ENCODE data around the gene METRN.
"Not testable (repeated sequence)": the region's sequence is repeated elsewhere in the genome, so short reads cannot be mapped to it uniquely, and the experiment has no call there.

The METRN gene

DNA sequence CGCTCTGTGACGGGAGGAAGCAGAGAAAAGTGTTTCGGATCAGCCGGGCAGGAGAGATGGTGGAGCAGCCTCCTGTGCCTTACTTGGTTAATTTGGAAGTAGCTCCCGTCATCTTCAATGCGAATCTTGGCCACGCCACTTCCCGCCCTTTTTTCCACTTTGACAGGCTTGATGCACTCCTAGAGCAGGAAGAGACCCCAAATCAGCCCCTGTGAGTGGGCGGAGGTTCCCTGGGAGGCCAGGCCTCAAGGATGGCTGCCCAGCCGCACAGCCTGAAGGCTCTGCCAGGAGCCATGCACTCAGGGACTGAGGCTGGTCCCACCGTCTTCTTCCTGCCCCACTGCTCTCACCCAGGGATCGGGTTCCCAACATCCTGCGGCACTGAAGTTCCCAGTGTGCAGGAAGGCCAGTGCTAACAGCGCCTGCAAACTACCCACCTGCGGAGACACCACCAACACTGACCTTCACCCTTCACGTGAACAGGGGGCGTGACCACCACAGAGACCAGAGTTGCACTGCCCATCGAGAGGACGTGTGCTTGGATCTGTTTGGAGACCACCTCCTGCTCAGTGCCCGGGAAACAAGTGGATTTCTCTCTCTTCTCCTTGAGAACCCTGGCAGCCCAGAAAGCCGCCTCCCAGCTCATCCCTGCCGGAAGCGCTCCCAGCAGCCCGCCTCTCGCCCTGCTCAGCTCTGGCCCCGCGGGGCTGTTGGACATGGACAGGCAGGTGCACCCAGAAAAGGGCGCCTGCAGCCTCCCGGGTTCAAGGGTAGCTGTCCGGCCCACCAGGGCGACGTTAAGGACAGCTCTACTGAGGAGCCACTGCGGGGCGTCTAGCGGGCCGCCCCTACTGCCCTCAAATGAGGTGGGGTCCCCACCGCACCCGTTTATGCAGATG, 24.9 kb downstream of the METRN start:
- no peak for DNase-seq

- no peak for DNase-seq
These were observed 25.5 kb downstream of the METRN start for GRCh38 chr16:740459-740763.

DNA sequence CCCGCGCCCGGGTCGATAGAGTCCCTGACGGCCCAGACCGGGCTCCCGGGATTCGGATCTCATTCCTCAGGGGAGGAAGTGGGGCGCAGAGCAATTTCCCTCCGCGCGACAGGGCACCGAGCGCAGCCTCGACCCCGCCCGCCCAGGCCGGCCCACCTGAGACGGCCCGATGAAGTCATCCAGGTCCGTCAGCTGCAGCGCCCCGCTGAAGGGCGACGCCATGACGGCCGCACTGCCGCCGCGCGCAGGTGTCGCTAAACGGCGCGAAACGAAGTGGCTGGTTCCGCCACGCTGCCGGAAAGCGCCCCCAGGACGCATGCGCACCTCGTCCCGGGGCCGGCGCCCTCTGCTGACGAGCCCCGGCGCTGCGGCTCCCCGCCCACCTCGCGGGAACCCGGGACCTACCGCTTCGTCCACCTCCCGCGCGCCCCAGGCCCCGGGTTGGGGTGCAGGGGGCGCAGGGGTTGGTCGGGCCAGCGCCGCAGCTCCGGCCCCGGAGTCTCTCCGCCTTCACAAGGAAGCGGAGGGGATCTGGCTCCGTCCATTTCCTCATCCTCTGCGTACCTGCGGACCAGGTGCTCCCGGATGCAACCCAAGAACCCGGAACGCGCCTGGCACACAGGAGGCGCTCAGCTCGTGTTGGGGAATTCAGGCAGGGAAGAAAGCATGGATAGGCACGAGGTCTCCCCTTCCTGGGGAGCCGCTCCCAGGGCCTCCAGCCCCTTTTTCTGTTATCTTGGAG, 26.0 kb downstream of the METRN start, which contains the start of gene CIAO3:
TSS of gene CIAO3 (minus strand) at position 234 of the 742 bp plus-strand sequence. CDS start at position 222, 12 bp downstream.
- peak; percentile 61 for DNase-seq

- DNase-seq, result no peak
These were observed 27.2 kb downstream of the METRN start for GRCh38 chr16:741986-742629.

GRCh38 chr16:742894-743293, 28.0 kb downstream of the METRN start:
- DNase-seq, result not testable (repeated sequence)

- DNase-seq, result no peak
These were observed 29.0 kb downstream of the METRN start for GRCh38 chr16:743794-744500.

DNA sequence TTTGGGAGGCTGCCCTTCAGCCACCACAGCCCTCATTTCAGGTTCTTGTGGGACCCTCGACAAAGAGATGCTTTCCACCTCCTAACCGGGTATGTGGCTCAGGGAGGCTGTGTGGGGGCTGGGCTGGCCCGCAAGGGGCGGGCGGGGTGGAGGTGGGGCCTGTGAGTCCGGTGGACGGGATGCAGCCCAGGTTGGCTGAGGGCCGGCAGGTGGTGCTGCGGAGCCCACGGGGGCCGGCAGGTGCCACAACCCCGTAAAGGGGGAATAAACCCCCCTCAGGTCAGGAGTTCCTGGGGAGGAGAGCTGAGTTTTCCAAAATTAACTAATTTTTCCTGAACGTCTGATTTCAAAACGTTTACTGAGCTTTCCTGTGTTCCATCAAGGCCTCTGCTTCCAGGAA, 30.8 kb downstream of the METRN start:
- DNase-seq, result no peak

DNA sequence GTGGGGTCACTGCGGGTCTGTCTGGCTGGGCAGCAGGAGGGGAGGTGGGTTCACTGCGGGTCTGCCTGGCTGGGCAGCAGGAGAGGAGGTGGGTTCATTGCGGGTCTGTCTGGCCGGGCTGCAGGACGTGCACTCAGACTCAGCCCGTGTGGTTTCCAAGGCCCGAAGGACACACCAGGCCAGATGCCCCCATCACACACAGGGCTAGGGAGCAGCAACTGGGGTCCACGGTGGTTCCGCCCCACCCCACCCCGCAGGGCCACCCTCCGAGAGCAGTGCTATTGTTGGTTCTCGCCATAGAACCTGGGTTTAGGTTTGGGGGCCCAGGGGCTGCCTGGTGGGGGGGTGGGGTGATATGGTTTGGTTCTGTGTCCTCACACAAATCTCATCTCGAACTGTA, 31.7 kb downstream of the METRN start:
- no peak for DNase-seq

- DNase-seq, result no peak
These were observed 33.2 kb downstream of the METRN start for GRCh38 chr16:747978-748746.

DNA sequence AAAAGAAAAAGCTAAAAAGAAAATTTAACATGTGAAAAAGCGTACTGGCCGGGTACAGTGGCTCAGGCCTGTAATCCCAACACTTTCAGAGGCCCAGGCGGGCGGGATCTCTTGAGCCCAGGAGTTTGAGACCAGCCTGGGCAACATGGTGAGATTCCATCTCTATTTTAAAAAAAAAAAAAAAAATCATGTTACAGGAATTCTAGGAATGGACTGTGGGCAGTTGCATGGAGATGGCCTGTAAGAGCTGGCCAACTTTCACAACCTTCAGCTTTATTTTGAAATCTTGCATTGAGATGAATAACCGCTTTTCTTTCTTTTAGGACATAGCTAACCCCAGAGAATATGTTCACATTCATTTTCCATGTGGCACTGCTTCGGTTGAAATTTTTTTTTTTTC, 34.1 kb downstream of the METRN start:
- DNase-seq, result no peak

GRCh38 chr16:750485-750884, 35.6 kb downstream of the METRN start:
- no peak for DNase-seq

DNA sequence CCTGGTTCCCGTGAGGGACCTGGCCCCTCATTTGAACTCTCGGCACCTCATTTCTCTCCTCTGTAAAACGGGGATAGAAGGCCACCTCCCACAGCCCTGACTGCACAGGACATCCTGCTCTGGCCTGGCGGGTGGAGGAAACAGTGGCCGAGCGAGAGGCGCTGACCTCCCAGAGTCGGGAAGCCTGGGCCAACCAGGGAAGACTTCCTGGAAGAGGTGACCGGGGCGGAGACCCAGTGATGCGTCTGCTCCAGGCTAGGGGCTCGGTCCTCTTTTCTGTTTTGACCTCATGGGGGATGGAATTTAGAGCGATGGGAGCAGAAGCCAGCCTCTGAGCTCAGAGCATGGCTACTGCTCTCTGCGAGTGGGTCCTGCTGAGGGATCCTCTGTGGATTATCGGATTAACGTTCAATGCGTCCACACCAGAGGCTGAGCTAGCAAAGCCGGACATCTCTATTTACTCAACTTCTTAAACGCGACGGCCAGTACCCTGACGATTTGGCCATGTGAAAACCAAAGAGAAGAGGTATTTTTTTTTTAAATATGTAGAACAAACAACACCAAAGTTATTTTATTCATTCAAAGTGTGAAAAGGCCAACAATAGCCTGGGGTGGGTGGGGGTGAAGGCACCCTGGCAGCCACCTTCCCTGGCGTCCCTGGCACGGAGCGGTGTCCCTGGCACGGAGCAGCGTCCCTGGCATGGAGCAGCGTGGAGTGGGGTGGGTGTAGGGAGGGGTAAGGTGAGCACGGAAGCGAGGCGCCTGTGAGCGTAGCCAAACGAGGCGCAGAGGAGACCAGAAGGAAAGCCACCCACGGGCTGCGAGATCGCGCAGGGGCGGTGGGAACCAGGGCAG, 36.5 kb downstream of the METRN start:
- DNase-seq, result no peak

DNA sequence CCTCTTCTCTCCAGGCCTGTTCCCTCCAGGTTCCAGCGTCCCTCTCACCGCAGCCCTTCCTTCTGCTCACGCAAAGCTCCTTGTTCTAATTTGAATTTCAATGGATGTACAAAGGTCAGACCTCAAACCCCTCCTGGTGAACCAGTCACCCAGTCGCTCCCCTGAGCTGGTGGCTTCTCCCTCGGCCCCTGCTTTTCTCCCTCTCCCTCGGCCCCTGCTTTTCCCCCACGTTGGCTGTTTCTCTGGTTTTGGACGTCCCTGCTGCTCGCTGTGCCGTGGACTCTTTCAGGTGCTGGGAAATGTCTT, 37.0 kb downstream of the METRN start:
- DNase-seq, result no peak

DNA sequence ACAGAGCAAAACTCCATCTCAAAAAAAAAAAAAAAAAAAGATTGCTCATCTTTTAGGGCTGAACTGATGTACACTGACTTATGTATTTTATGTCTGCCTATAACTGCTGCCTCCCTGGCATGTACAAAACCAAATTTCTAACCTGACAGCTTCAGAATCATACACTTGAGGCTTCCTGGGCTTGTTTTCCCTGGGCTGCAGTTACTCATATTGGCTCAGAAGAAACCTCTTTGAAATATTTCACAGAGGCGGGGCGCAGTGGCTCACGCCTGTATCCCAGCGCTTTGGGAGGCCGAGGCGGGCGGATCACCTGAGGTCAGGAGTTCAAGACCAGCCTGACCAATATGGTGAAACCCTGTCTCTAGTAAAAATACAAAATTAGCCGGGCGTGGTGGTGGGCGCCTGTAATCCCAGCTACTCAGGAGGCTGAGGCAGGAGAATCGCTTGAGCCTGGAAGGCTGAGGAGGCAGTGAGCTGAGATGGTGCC, 39.2 kb downstream of the METRN start:
- not testable (repeated sequence) for DNase-seq

DNA sequence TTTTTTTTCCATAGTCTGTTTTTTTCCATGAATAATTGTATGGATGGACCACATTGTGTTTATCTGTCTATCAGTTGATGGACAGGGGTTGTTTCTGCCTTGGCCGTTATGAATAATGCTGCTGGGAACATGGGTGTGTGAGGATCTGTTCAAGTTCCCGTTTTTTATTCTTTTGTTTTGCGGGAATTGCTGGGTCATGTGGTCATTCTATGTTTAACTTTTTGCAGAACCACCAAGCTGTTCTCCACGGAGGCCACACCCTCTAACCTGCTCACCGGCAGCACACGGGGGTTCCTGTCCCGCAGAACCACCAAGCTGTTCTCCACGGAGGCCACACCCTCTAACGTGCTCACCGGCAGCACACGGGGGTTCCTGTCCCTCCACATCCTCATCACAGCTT, 39.7 kb downstream of the METRN start:
- DNase-seq, result no peak

DNA sequence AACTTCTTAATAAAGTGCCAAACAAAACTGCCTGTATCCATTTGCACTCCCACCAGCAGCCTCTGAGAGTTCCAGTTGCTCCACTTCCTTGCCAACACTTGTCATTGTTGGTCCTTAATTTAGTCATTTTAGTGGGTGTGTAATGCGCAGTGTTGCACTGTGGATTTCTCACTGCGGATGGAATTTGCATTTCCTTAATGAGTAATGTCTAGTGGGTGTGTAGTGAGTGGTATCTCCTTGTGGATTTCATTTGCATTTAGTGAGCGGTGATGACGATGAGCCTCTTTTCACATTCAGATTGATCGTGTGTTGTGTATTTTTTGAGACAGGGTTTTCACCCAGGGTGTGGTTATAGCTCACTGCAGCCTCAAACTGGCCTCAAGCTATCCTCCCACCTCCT, 41.5 kb downstream of the METRN start:
- no peak for DNase-seq

DNA sequence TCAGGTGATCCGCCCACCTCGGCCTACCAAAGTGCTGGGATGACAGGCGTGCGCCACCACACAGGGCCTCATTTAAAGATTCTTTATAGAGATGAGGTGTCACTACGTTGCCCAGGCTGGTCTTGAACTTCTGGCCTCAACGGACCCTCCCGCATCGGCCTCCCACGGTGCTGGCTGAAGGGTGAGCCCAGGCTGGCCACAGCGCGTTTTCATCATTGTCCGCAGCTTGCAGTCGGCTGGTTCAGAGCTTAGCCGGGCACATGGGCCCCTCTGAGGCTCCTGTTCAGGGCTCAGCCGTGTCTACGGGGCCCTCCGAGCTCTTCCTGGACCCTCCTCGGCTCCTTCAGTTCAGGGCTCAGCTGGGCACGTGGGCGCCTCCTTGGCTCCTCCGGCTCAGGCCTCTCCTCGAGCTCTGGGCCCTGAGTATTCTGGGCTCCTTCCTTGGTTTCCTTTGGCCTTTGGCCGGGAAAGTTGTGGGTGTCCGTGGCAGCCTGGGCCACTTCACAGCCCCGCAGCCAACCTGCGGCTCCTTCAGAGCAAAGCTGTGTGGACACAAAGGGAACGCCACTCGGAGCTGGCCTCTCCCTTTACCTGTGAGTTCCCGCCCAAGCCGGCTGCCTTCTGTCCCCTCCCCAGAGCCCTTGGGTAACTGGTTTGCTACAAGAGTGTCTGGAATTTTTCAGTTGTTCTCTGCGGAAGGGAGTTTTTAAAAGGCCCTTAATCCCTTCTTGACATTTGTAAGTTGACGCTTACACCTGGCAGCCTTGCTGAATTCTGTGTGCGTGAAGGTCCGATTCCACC, 44.4 kb downstream of the METRN start:
- no peak for DNase-seq

- no peak for DNase-seq
These were observed 45.1 kb downstream of the METRN start for GRCh38 chr16:760065-760464.

DNA sequence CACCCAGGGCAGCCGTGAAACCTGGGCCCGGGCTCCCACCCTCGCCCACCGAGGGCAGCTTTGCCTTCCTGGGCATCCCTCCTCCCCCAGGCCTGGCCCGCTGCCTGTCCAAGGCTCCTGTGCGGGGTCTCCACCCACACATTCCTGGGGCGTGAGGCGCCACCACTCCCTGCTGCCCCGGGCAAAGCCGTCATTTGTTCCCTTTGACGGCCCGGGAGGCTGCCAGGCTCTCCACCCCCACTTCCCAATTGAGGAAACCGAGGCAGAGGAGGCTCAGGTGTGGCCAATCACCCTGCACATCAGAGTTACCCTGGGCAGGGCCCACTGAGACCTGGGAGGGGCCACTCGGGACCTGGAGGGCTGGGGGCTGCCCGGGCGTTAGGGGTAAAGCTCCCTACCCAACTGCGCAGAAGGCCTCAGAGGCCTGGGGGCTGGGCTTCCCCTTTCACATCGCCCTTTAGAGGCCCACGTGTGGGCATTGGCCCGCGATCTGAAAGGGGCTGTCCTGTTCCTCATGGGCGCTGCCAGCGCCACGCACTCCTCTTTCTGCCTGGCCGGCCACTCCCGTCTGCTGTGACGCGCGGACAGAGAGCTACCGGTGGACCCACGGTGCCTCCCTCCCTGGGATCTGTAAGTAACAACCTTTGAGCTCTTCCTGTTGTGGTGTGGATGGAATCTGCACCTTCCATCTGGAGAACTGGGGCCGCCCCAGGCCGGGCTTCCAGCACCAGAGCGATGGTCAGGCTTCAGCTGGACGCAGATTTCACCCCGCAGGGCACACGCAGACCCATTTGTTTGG, 45.8 kb downstream of the METRN start, which contains the start of gene MSLN:
TSS of gene MSLN (plus strand) at position 190 of the 799 bp plus-strand sequence. CDS start 1,947 bp downstream, outside the sequence.
- no peak for DNase-seq
